GM13976 (cell line): Measurements from ENCODE around the gene ZNF396.

ENCODE experiments used
- DNase-seq: peaks from one replicate; pipeline ENCODE4 v3.0.0; 2012; ENCODE audit warnings: low spot score
- CTCF ChIP-seq: IDR thresholded peaks from 2 replicates; pipeline ENCODE4 v1.5.1; 2012; ENCODE audit warnings: borderline replicate concordance, mild to moderate bottlenecking; ENCODE audit not compliant: insufficient read depth; ENCODE audit errors: extremely low read depth, missing control alignments, control extremely low read depth
- in situ Hi-C: fragments of 300-500 bp; cut with MboI; formaldehyde crosslinking; loops from one replicate; pipeline ENCODE4 v1.12.0; 2022; ENCODE audit warnings: low sequenced_read_pairs, mixed read lengths, inconsistent platforms; ENCODE audit not compliant: unreplicated experiment

ZNF396 gene

GRCh38 chr18:35362531-35362930 lies 14.6 kb downstream of the ZNF396 start:
- in situ Hi-C loops = no loop called here
- DNase-seq = no peak
- TF ChIP-seq CTCF = no peak

- no peak for DNase-seq
- in situ Hi-C loops = no loop called here
- no peak for TF ChIP-seq CTCF
Observed at GRCh38 chr18:35361570-35362321, 15.4 kb downstream of the ZNF396 start.

GRCh38 chr18:35355140-35355618 lies 22.0 kb downstream of the ZNF396 start:
- DNase-seq = peak; percentile 52
- peak; percentile 56 for TF ChIP-seq CTCF
- in situ Hi-C loops = loop anchor here (10.0 kb wide), 1 partner anchor 350 kb away; no protein-coding TSS in a partner anchor

GRCh38 chr18:35352778-35353177 lies 24.4 kb downstream of the ZNF396 start:
- TF ChIP-seq CTCF = no peak
- in situ Hi-C loops = loop anchor here (10.0 kb wide), 1 partner anchor 348 kb away; no protein-coding TSS in a partner anchor
- DNase-seq = no peak

- no peak for TF ChIP-seq CTCF
- in situ Hi-C loops = loop anchor here (10.0 kb wide), 1 partner anchor 347 kb away; no protein-coding TSS in a partner anchor
- no peak for DNase-seq
Observed at GRCh38 chr18:35352283-35352682, 24.9 kb downstream of the ZNF396 start.

- no peak for DNase-seq
- TF ChIP-seq CTCF = no peak
- in situ Hi-C loops = loop anchor here (10.0 kb wide), 1 partner anchor 113 kb away; no protein-coding TSS in a partner anchor
Observed at GRCh38 chr18:35348001-35348400, 29.1 kb downstream of the ZNF396 start.

GRCh38 chr18:35345950-35346349 lies 31.2 kb downstream of the ZNF396 start:
- DNase-seq = no peak
- in situ Hi-C loops = loop anchor here (10.0 kb wide), 1 partner anchor 111 kb away; no protein-coding TSS in a partner anchor
- TF ChIP-seq CTCF = no peak
